Hepatocyte (in vitro differentiated cells): ENCODE results near the gene EID2. TPM values are rescaled to one million over a fixed set of nuclear protein-coding genes. Genes with fewer than 3 reads are reported as not detected.

Source experiments
- DNase-seq: peaks from one replicate; pipeline ENCODE4 v3.0.0-alpha.2; 2016; ENCODE audit warnings: low spot score
- H2AFZ ChIP-seq: fragments of 200-600 bp; sonication (generic); 2 replicates; pipeline ENCODE4 v1.6.0; 2016; ENCODE audit warnings: antibody characterized with exemption, mild to moderate bottlenecking
- H3K27ac ChIP-seq: fragments of 200-600 bp; sonication (generic); 2 replicates; pipeline ENCODE4 v1.5.1; 2016; ENCODE audit warnings: mild to moderate bottlenecking
- H3K27me3 ChIP-seq: fragments of 200-600 bp; sonication (generic); 2 replicates; pipeline ENCODE4 v1.6.1; 2016
- H3K36me3 ChIP-seq: fragments of 200-600 bp; sonication (generic); replicated peaks from 2 replicates; pipeline ENCODE4 v1.5.1; 2016; ENCODE audit warnings: low read depth; ENCODE audit not compliant: insufficient read depth
- H3K4me1 ChIP-seq: fragments of 200-600 bp; sonication (generic); 2 replicates; pipeline ENCODE4 v1.5.1; 2016; ENCODE audit warnings: mild to moderate bottlenecking, moderate library complexity; ENCODE audit not compliant: insufficient read depth
- H3K4me2 ChIP-seq: fragments of 200-600 bp; sonication (generic); 2 replicates; pipeline ENCODE4 v1.6.0; 2016
- H3K4me3 ChIP-seq: fragments of 200-600 bp; sonication (generic); 2 replicates; pipeline ENCODE4 v1.5.1; 2016; ENCODE audit warnings: mild to moderate bottlenecking
- H3K79me2 ChIP-seq: fragments of 200-600 bp; sonication (generic); 2 replicates; pipeline ENCODE4 v1.6.0; 2017; ENCODE audit warnings: mild to moderate bottlenecking
- H3K9me2 ChIP-seq: fragments of 200-600 bp; sonication (generic); replicated peaks from 2 replicates; pipeline ENCODE4 v1.6.0; 2017; ENCODE audit warnings: mild to moderate bottlenecking; ENCODE audit not compliant: insufficient read depth
- H3K9me3 ChIP-seq: fragments of 200-600 bp; sonication (generic); 2 replicates; pipeline ENCODE4 v1.5.1; 2016; ENCODE audit warnings: low read depth, mild to moderate bottlenecking
- H4K20me1 ChIP-seq: fragments of 200-600 bp; sonication (generic); 2 replicates; pipeline ENCODE4 v1.6.0; 2016; ENCODE audit warnings: mild to moderate bottlenecking; ENCODE audit not compliant: insufficient read depth, poor library complexity, severe bottlenecking
- CTCF ChIP-seq: fragments of 200-600 bp; sonication (generic); IDR thresholded peaks from 2 replicates; pipeline ENCODE4 v1.5.1; 2016; ENCODE audit warnings: antibody characterized with exemption, mild to moderate bottlenecking; ENCODE audit not compliant: poor library complexity
- EZH2 ChIP-seq: fragments of 200-600 bp; sonication (generic); IDR thresholded peaks from 2 replicates; pipeline ENCODE4 v1.6.1; 2016; ENCODE audit warnings: antibody characterized with exemption, mild to moderate bottlenecking, borderline replicate concordance
- EZH2phosphoT487 ChIP-seq: fragments of 200-600 bp; sonication (generic); IDR thresholded peaks from one replicate; pipeline ENCODE4 v1.6.1; 2018; ENCODE audit warnings: antibody characterized with exemption, mild to moderate bottlenecking, low read depth, moderate library complexity; ENCODE audit not compliant: unreplicated experiment, severe bottlenecking
- WGBS: methylation state at CpG from one replicate; pipeline ENCODE4 v1.1.6; 2016; ENCODE audit warnings: low lambda C conversion rate; ENCODE audit errors: missing lambda C conversion rate; 5-methylcytosine and 5-hydroxymethylcytosine counted together
- polyA plus RNA-seq: library from polyadenylated mRNA; unstranded; fragments of >200 nt; fragmentation: Nextera tagmentation; extraction: Ambion mirVana; gene quantifications from 2 replicates; pipeline ENCODE4 v1.2.1, GENCODE V29; 2016
- total RNA-seq: library from RNA; depleted of rRNA; stranded (reverse); fragments of >200 nt; gene quantifications from 2 replicates; pipeline ENCODE4 v1.2.3, GENCODE V29; 2014

EID2 gene
- total and polyA plus RNA-seq, 2 experiments from 2014 or later = 18.6 to 29.3 TPM

- H2AFZ ChIP-seq = peak overlapping the region; percentile 55
- peaks cover 12% of the 10 kb centered on the region for H3K4me1 ChIP-seq
- no peaks in the 10 kb centered on the region for H3K79me2 ChIP-seq
- no peaks in the 10 kb centered on the region for H3K9me2 ChIP-seq
- H3K4me3 ChIP-seq = no peak overlapping the region
- H3K4me2 ChIP-seq = peak overlapping the region; percentile 78
- no peaks in the 10 kb centered on the region for H3K9me3 ChIP-seq
- peak; percentile 75 for DNase-seq
- no peaks in the 10 kb centered on the region for H4K20me1 ChIP-seq
- no peaks in the 10 kb centered on the region for H3K36me3 ChIP-seq
- WGBS = 2% methylated on average over 33 of the region's 40 CpGs
- peaks cover 60% of the 10 kb centered on the region for H3K27me3 ChIP-seq
- H3K27ac ChIP-seq = no peak overlapping the region
- TF ChIP-seq EZH2 (peak; percentile 61), EZH2phosphoT487 (no peak), CTCF (peak; percentile 49)
These were observed 41.8 kb downstream of the EID2 start for GRCh38 chr19:39497996-39498797.

GRCh38 chr19:39497701-39497995 is 42.3 kb downstream of the EID2 start:
- WGBS = 0% methylated on average over 7 of the region's 7 CpGs
- peak overlapping the region; percentile 78 for H3K4me2 ChIP-seq
- TF ChIP-seq EZH2 (no peak), EZH2phosphoT487 (no peak), CTCF (no peak)

GRCh38 chr19:39496063-39496462 is 43.9 kb downstream of the EID2 start:
- H2AFZ ChIP-seq = no peak overlapping the region
- no peaks in the 10 kb centered on the region for H4K20me1 ChIP-seq
- no peaks in the 10 kb centered on the region for H3K9me2 ChIP-seq
- no peak for TF ChIP-seq EZH2
- TF ChIP-seq EZH2phosphoT487 = no peak
- no peak for TF ChIP-seq CTCF
- no peak overlapping the region for H3K4me3 ChIP-seq
- H3K4me1 ChIP-seq = peaks cover 12% of the 10 kb centered on the region
- DNase-seq = no peak
- peaks cover 48% of the 10 kb centered on the region for H3K27me3 ChIP-seq
- no peaks in the 10 kb centered on the region for H3K36me3 ChIP-seq
- H3K79me2 ChIP-seq = no peaks in the 10 kb centered on the region
- WGBS = 94% methylated on average over 5 of the region's 5 CpGs
- H3K4me2 ChIP-seq = no peak overlapping the region
- no peaks in the 10 kb centered on the region for H3K9me3 ChIP-seq
- no peak overlapping the region for H3K27ac ChIP-seq

More at GRCh38 chr19:39497701-39497995, 42.3 kb downstream of the EID2 start:
- Histone ChIP-seq H3K4me1 (peaks cover 12% of the 10 kb centered on the region), H3K9me2 (no peaks in the 10 kb centered on the region), H3K36me3 (no peaks in the 10 kb centered on the region), H3K4me3 (no peak overlapping the region), H3K27me3 (peaks cover 59% of the 10 kb centered on the region), H3K27ac (no peak overlapping the region), H2AFZ (peak overlapping the region; percentile 55), H4K20me1 (no peaks in the 10 kb centered on the region), H3K9me3 (no peaks in the 10 kb centered on the region), H3K79me2 (no peaks in the 10 kb centered on the region)
- DNase-seq = no peak
